ENCODE data around the gene ADARB2. TPM values are rescaled to one million over a fixed set of nuclear protein-coding genes. Genes with fewer than 3 reads are reported as not detected.
"Not testable (repeated sequence)": the region's sequence is repeated elsewhere in the genome, so short reads cannot be mapped to it uniquely, and the experiment has no call there.

ADARB2 gene
- total and polyA plus RNA-seq, 2 experiments from 2014 or later: 0.13 to 0.48 TPM

DNA sequence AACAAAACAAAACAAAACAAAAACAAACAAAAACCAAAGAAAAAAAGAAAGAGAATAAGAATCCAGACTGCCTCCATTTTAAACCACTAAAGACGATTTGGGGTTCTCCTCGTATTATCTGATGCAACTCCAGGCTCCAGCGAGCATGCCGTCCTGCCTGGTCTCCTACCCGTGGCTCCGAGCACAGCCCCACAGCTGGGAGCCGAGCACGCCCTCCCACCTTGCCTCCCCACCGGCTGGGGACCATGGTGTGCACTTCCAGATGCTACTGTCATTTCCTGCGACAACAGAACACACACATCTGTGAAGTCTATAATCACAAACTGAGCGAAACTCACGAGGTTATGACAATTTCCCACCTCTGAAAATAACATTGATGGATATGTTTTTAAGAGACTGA lies 113.1 kb downstream of the ADARB2 start:
- Histone ChIP-seq H3K4me2 (no peak overlapping the region), H3K79me2 (no peaks in the 10 kb centered on the region), H2AFZ (no peak overlapping the region), H3K27ac (no peak overlapping the region), H3K9me2 (replicated peaks; ENCODE audit: insufficient read depth) (no peaks in the 10 kb centered on the region), H3K36me3 (replicated peaks; ENCODE audit: insufficient read depth, low read depth) (no peaks in the 10 kb centered on the region), H3K27me3 (no peaks in the 10 kb centered on the region), H4K20me1 (ENCODE audit: insufficient read depth, poor library complexity, severe bottlenecking) (no peaks in the 10 kb centered on the region), H3K4me3 (no peak overlapping the region), H3K4me1 (ENCODE audit: insufficient read depth) (no peaks in the 10 kb centered on the region), H3K9me3 (ENCODE audit: low read depth) (no peaks in the 10 kb centered on the region)
- TF ChIP-seq, protein P1, sequence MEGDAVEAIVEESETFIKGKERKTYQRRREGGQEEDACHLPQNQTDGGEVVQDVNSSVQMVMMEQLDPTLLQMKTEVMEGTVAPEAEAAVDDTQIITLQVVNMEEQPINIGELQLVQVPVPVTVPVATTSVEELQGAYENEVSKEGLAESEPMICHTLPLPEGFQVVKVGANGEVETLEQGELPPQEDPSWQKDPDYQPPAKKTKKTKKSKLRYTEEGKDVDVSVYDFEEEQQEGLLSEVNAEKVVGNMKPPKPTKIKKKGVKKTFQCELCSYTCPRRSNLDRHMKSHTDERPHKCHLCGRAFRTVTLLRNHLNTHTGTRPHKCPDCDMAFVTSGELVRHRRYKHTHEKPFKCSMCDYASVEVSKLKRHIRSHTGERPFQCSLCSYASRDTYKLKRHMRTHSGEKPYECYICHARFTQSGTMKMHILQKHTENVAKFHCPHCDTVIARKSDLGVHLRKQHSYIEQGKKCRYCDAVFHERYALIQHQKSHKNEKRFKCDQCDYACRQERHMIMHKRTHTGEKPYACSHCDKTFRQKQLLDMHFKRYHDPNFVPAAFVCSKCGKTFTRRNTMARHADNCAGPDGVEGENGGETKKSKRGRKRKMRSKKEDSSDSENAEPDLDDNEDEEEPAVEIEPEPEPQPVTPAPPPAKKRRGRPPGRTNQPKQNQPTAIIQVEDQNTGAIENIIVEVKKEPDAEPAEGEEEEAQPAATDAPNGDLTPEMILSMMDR (IDR thresholded peaks at IDR 0.05; ENCODE audit: poor library complexity): no peak
- TF ChIP-seq EZH2phosphoT487 (IDR thresholded peaks at IDR 0.05; ENCODE audit: low read depth, severe bottlenecking, unreplicated experiment) (no peak), EZH2 (IDR thresholded peaks at IDR 0.05; ENCODE audit: borderline replicate concordance) (no peak)
- no peak for DNase-seq (ENCODE audit: low spot score)
- WGBS (ENCODE audit: low lambda C conversion rate, missing lambda C conversion rate): 86% methylated on average over 12 of the region's 12 CpGs

DNA sequence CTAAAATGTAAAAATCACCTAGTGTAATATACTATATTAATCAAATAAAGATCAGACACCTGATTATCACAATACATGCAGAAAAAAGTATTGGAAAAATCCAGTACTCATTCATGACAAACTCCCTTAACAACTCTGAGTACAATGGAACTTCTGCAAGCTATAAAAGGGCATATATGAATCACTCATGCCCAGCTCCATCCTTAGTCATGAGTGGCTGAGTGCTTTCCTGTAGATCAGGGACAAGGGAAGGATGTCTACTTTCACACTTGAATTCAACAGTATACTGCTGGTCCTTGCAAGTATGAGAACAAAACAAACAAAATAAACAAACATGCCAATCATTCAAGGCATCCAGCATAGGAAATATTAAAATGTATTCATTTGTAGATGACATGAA lies 116.5 kb downstream of the ADARB2 start:
- H3K79me2 ChIP-seq: no peaks in the 10 kb centered on the region
- H3K27me3 ChIP-seq: no peaks in the 10 kb centered on the region
- H3K9me3 ChIP-seq (ENCODE audit: low read depth): no peaks in the 10 kb centered on the region
- no peaks in the 10 kb centered on the region for H3K4me1 ChIP-seq (ENCODE audit: insufficient read depth)
- no peak overlapping the region for H3K4me3 ChIP-seq
- no peaks in the 10 kb centered on the region for H4K20me1 ChIP-seq (ENCODE audit: insufficient read depth, poor library complexity, severe bottlenecking)
- TF ChIP-seq EZH2phosphoT487 (IDR thresholded peaks at IDR 0.05; ENCODE audit: low read depth, severe bottlenecking, unreplicated experiment): no peak
- no peak overlapping the region for H3K27ac ChIP-seq
- no peak for DNase-seq (ENCODE audit: low spot score)
- H3K4me2 ChIP-seq: no peak overlapping the region
- no peaks in the 10 kb centered on the region for H3K36me3 ChIP-seq (replicated peaks; ENCODE audit: insufficient read depth, low read depth)
- H3K9me2 ChIP-seq (replicated peaks; ENCODE audit: insufficient read depth): no peaks in the 10 kb centered on the region
- no peak overlapping the region for H2AFZ ChIP-seq

DNA sequence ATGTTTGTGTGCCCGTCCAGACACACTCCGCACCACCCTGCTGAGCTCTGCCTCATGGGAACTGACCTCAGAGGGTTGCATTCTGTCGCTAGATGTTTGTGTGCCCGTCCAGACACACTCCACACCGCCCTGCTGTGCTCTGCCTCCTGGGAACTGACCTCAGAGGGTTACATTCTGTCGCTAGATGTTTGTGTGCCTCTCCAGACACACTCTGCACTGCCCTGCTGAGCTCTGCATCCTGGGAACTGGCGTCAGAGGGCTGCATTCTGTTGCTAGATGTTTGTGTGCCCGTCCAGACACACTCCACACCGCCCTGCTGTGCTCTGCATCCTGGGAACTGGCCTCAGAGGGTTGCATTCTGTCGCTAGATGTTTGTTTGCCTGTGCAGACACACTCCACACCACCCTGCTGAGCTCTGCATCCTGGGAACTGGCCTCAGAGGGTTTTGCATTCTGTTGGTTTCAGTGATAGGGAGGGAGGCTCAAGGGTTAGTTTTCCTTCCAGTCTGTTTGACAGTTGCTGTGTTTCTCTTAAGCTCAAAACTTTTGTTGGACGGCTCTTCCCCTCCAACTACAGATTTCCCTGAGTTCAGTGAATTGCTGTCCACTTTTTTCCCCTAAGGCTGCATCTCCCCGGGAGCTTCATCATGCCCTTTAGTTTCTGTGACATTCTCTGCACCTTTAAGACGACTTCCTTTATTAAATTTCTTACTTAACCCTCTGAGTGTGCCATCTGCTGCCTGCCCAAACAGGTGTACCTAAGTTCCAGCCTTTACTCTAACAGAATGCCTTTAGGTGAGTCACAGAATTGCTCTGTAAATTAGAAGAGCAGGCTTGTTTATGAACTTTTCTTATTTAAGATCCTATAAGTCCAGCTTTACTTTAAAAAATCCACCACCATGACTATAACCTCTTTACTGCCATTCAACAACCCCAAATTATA lies 119.7 kb downstream of the ADARB2 start:
- H3K79me2 ChIP-seq; H3K4me2 ChIP-seq; H3K4me1 ChIP-seq (ENCODE audit: insufficient read depth); H3K36me3 ChIP-seq (replicated peaks; ENCODE audit: insufficient read depth, low read depth); H2AFZ ChIP-seq; H3K27me3 ChIP-seq; H3K27ac ChIP-seq; H3K4me3 ChIP-seq; DNase-seq (ENCODE audit: low spot score); H4K20me1 ChIP-seq (ENCODE audit: insufficient read depth, poor library complexity, severe bottlenecking); H3K9me2 ChIP-seq (replicated peaks; ENCODE audit: insufficient read depth); H3K9me3 ChIP-seq (ENCODE audit: low read depth): not testable (repeated sequence)
- WGBS (ENCODE audit: low lambda C conversion rate, missing lambda C conversion rate): 44% methylated on average over 11 of the region's 13 CpGs

DNA sequence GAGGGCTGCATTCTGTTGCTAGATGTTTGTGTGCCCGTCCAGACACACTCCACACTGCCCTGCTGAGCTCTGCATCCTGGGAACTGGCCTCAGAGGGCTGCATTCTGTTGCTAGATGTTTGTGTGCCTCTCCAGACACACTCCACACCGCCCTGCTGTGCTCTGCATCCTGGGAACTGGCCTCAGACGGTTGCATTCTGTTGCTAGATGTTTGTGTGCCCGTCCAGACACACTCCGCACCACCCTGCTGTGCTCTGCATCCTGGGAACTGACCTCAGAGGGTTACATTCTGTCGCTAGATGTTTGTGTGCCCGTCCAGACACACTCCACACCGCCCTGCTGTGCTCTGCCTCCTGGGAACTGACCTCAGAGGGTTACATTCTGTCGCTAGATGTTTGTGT lies 120.6 kb downstream of the ADARB2 start:
- H3K9me2 ChIP-seq (replicated peaks; ENCODE audit: insufficient read depth); H4K20me1 ChIP-seq (ENCODE audit: insufficient read depth, poor library complexity, severe bottlenecking); H3K27me3 ChIP-seq; H2AFZ ChIP-seq; H3K9me3 ChIP-seq (ENCODE audit: low read depth); H3K36me3 ChIP-seq (replicated peaks; ENCODE audit: insufficient read depth, low read depth); H3K4me3 ChIP-seq; H3K79me2 ChIP-seq; H3K27ac ChIP-seq; H3K4me2 ChIP-seq; H3K4me1 ChIP-seq (ENCODE audit: insufficient read depth); DNase-seq (ENCODE audit: low spot score): not testable (repeated sequence)
- 55% methylated on average over 9 of the region's 9 CpGs for WGBS (ENCODE audit: low lambda C conversion rate, missing lambda C conversion rate)

DNA sequence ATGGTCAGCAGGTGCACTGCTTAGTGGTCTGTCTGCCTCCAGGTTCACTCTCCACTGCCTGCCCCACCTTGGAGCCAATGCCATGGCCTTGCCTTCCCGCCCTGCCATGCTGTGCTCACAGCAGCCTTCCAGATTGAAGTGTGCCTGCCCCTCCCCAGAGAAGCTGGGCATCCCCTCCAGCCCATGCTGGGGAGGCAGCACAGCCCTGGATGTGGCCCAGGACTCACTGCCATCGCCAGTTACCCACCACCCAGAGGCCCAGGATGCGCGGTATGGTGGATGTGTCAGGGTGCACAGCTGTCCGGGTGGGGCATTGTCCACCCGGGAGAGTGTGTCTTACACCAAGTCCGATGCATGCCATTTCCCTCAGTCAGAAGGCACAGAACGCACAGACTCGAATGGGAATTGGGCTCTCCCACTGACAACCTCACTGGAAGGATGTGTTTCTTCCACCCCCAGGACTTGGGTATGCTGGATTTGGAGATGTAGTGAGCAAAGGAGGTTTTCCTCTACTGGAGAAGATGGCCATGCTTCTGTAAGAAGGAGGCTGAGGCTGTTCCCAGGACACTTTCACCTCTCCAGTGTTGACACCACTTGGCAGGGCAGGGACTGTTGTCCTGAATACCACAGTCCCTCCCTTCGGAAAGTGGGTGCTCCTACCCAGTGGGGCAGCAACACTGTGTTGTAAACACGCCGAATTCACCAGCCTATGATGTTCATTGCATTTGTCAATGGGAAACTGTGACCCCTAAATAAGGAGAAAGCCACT lies 122.0 kb downstream of the ADARB2 start:
- no peaks in the 10 kb centered on the region for H3K36me3 ChIP-seq (replicated peaks; ENCODE audit: insufficient read depth, low read depth)
- H3K9me2 ChIP-seq (replicated peaks; ENCODE audit: insufficient read depth): no peaks in the 10 kb centered on the region
- peaks cover 17% of the 10 kb centered on the region for H3K27me3 ChIP-seq
- H3K4me1 ChIP-seq (ENCODE audit: insufficient read depth): no peaks in the 10 kb centered on the region
- H3K4me3 ChIP-seq: no peak overlapping the region
- H4K20me1 ChIP-seq (ENCODE audit: insufficient read depth, poor library complexity, severe bottlenecking): no peaks in the 10 kb centered on the region
- WGBS (ENCODE audit: low lambda C conversion rate, missing lambda C conversion rate): 89% methylated on average over 12 of the region's 12 CpGs
- no peak for DNase-seq (ENCODE audit: low spot score)
- TF ChIP-seq, protein P1 (IDR thresholded peaks at IDR 0.05; ENCODE audit: poor library complexity): no peak
- no peak for TF ChIP-seq EZH2phosphoT487 (IDR thresholded peaks at IDR 0.05; ENCODE audit: low read depth, severe bottlenecking, unreplicated experiment)
- no peak for TF ChIP-seq EZH2 (IDR thresholded peaks at IDR 0.05; ENCODE audit: borderline replicate concordance)
- H3K79me2 ChIP-seq: no peaks in the 10 kb centered on the region
- no peak overlapping the region for H3K4me2 ChIP-seq
- no peak overlapping the region for H3K27ac ChIP-seq
- no peaks in the 10 kb centered on the region for H3K9me3 ChIP-seq (ENCODE audit: low read depth)
- no peak overlapping the region for H2AFZ ChIP-seq

All from hepatocyte (in vitro differentiated cells).